Heart right ventricle (tissue), 16 donors: ENCODE results near the gene RFX8. TPM values are rescaled to one million over a fixed set of nuclear protein-coding genes. Genes with fewer than 3 reads are reported as not detected.
A peak's percentile ranks its signal among the peaks of the same experiment; 100 is the strongest.

ENCODE experiments used
- ATAC-seq, 8 donors: fragments of 200-7000 bp; cut with Tn5 transposase; one replicate each; pipeline ENCODE4 v1.9.1; 2020; ENCODE audit warnings: mild to moderate bottlenecking in 8 of 8, moderate library complexity in 8 of 8, moderate number of reproducible peaks in 1 of 8
- DNase-seq, 2 donors: peaks; one replicate each; pipeline ENCODE4 v3.0.0-alpha.2; 2020
- H3K27ac ChIP-seq, 10 donors: fragments of 200-600 bp; sonication (generic) in 2 of 10; one replicate each; pipeline versions ENCODE4 v1.5.0 to v1.8.0; 2020 to 2022; ENCODE audit warnings: mild to moderate bottlenecking in 3 of 10
- H3K27me3 ChIP-seq, 7 donors: fragments of 200-600 bp; one replicate each; pipeline ENCODE4 v1.8.0; 2021 to 2022; ENCODE audit warnings: mild to moderate bottlenecking in 2 of 7
- H3K36me3 ChIP-seq, 9 donors: fragments of 200-600 bp; sonication (generic) in 1 of 9; one replicate each; pipeline versions ENCODE4 v1.5.0 to v1.8.0; 2020 to 2022; ENCODE audit warnings: mild to moderate bottlenecking in 2 of 9
- H3K4me1 ChIP-seq, 9 donors: fragments of 200-600 bp; sonication (generic) in 1 of 9; one replicate each; pipeline versions ENCODE4 v1.5.0 to v1.8.0; 2020 to 2022; ENCODE audit warnings: mild to moderate bottlenecking in 4 of 9
- H3K4me3 ChIP-seq, 10 donors: fragments of 200-600 bp; sonication (generic) in 2 of 10; one replicate each; pipeline versions ENCODE4 v1.5.0 to v1.8.0; 2020 to 2022; ENCODE audit warnings: mild to moderate bottlenecking in 7 of 10, moderate library complexity in 2 of 10
- H3K9me3 ChIP-seq, 11 donors: fragments of 200-600 bp in 10 of 11; sonication (generic) in 2 of 11; one replicate each; pipeline versions ENCODE4 v1.5.0 to v1.8.0; 2013 to 2022; ENCODE audit warnings: mild to moderate bottlenecking in 2 of 11, control low read depth in 1 of 11, moderate library complexity in 1 of 11
- WGBS, 2 donors: extraction: QIAGEN DNeasy Blood & Tissue Kit; methylation state at CpG; one replicate each; pipeline ENCODE4 v1.1.7; 2013; ENCODE audit warnings: inconsistent platforms in 1 of 2; 5-methylcytosine and 5-hydroxymethylcytosine counted together
- intact Hi-C, 10 donors: fragments of 100-400 bp; cut with DNase I; formaldehyde crosslinking; loops; one replicate each; pipeline versions ENCODE4 v1.11.1 to v1.14.2; 2022
- polyA plus RNA-seq, 2 donors: library from polyadenylated mRNA; stranded (reverse); fragments of 200-250 nt; gene quantifications; one replicate each; pipeline ENCODE4 v1.2.3, GENCODE V29; 2013
- total RNA-seq, 10 donors: library from RNA; stranded (reverse); fragmentation: NEBNext Ultra II Directional in 3 of 10; extraction: Animal tissue kit (Norgen Biotek cat#: 25700) in 3 of 10; gene quantifications; one replicate each; pipeline versions ENCODE4 v1.2.1 to v1.2.4, GENCODE V29; 2021 to 2023
- TF ChIP-seq, protein P1 (sequence below), 9 donors: fragments of 200-600 bp; sonication (generic) in 2 of 9; IDR thresholded peaks; one replicate each; pipeline versions ENCODE4 v1.5.0 to v1.8.0; 2021 to 2022; ENCODE audit warnings: antibody characterized with exemption in 9 of 9, mild to moderate bottlenecking in 5 of 9, moderate library complexity in 1 of 9
- donor health status: Arrhythmogenic right ventricular cardiomyopathy.
- donor health status: ischemic (EF 13 %, LVEDD 7.1; RV severe dilation, severe dysfunction).
- donor health status: healthy with polysubstance abuse.
- donor health status: DM: no; HTN: yes; CAD: no.
- donor health status: DM: no; HTN: no; CAD: no.
- donor health status: ischemic (EF 25% LVEDD 6.9; RV normal size, moderate dysfunction).
- donor health status: ischemic (EF 25% LVEDD 5.7; RV mildly dilated, moderate dysfunction).
- donor health status: healthy.
- donor health status: DM: yes; HTN: yes; CAD: no.
- donor health status: Ischemic cardiomyopathy.
- donor health status: ischemic (EF 35%, LVEDD 5.7; RV mildly dilated, moderate dysfunction).
- donor health status: nonischemic (EF 11% LVEDD 7.7; RV severe dilation, severe dysfunction).
- donor health status: DM: yes; HTN: yes; CAD: no.
- donor health status: PGD.
- donor health status: ischemic (EF 29% LVEDD 5.4; RV normal size, mild dysfunction).
- donor health status: nonischemic (EF 23%, LVEDD 6.1; RV moderate dilation, normal function).

Gene RFX8
- total and polyA plus RNA-seq, 12 donors: 0.15 to 0.44 (median 0.16) TPM; not detected in 5

DNA sequence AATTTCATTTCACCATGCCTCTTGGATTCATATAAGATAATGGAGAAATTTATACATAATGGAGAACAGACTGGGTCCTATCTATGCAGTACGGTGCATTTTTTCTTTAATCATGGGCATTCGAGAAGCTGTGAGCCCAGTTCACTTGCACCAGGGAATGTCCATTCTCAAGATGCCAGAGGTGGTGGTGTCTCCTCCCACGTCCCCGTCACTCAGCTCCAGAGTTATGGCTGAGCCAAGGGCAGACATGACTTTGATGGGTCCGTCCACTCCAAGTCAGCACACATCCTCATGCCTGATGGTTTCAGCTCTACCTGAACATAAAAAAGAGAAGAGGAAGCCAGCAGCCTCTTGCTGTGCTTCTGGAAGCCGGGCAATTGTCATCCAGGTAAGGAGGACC lies 45.5 kb downstream of the RFX8 start:
- no peaks in the 10 kb centered on the region for H3K36me3 ChIP-seq
- intact Hi-C loops: loop anchor here in 4 of 10 donors (10.0 kb wide), 3 partner anchors 85 to 405 kb away; partner anchors contain the start of gene MAP4K4 (in 3 of the 4)
- TF ChIP-seq, protein P1, sequence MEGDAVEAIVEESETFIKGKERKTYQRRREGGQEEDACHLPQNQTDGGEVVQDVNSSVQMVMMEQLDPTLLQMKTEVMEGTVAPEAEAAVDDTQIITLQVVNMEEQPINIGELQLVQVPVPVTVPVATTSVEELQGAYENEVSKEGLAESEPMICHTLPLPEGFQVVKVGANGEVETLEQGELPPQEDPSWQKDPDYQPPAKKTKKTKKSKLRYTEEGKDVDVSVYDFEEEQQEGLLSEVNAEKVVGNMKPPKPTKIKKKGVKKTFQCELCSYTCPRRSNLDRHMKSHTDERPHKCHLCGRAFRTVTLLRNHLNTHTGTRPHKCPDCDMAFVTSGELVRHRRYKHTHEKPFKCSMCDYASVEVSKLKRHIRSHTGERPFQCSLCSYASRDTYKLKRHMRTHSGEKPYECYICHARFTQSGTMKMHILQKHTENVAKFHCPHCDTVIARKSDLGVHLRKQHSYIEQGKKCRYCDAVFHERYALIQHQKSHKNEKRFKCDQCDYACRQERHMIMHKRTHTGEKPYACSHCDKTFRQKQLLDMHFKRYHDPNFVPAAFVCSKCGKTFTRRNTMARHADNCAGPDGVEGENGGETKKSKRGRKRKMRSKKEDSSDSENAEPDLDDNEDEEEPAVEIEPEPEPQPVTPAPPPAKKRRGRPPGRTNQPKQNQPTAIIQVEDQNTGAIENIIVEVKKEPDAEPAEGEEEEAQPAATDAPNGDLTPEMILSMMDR (IDR thresholded peaks at IDR 0.05): no peak
- H3K9me3 ChIP-seq: no peaks in the 10 kb centered on the region
- no peak for ATAC-seq
- H3K27me3 ChIP-seq: no peaks in the 10 kb centered on the region
- no peak for DNase-seq
- H3K27ac ChIP-seq: no peak overlapping the region
- H3K4me1 ChIP-seq: peaks cover 0 to 13% (median 8%) of the 10 kb centered on the region in 9 donors
- no peak overlapping the region for H3K4me3 ChIP-seq
- 96 to 97% methylated on average over 6 of the region's 6 CpGs for WGBS, 2 donors

DNA sequence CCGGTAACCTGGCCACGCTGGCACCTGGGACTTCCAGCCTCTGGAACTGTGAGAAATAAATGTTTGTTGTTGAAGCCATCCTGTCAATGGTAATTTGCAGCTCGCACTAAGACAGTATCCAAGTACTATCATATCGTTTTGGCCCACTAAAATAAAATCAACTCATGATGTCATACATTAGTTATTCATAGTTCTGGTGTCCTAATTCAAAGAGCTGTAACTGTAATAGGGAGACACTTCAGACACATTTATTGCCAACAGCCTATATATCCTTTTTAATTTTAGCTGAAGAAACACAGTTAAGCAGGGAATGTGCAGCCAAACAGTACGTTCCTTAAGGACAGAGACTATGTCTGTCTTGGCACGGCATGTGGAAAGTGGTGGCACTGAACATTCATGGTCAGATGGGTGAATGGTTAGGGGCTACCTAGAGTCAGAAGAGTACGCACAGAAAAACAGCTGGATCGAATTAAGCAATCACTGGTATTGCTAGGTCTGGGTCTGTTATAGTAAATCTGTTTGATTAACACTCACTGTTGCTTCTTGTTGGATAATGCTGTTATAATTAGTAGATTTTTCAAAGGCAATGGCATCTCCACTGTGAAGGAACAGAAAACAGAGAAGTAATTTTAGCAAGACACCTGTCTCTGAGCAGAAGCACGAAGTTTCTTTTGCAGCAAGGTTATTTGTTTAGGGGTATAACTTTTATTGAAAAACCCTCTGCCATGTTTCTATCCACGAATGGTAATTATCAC lies 46.3 kb downstream of the RFX8 start:
- TF ChIP-seq, protein P1 (IDR thresholded peaks at IDR 0.05): no peak
- Histone ChIP-seq H3K27me3 (peaks cover 0 to 4% (median 0%) of the 10 kb centered on the region in 7 donors), H3K36me3 (no peaks in the 10 kb centered on the region), H3K27ac (no peak overlapping the region), H3K4me3 (no peak overlapping the region), H3K4me1 (peaks cover 0 to 13% (median 8%) of the 10 kb centered on the region in 9 donors), H3K9me3 (no peaks in the 10 kb centered on the region)
- intact Hi-C loops: loop anchor here in 4 of 10 donors (10.0 kb wide), 3 partner anchors 86 to 406 kb away; partner anchors contain the start of gene MAP4K4 (in 3 of the 4)
- ATAC-seq (peak in 6 of 8 donors; percentile 12 to 80 (median 53)), DNase-seq (no peak)
- whole genome bisulfite sequencing, 2 donors: 51 to 59% methylated on average over 10 of the region's 10 CpGs

DNA sequence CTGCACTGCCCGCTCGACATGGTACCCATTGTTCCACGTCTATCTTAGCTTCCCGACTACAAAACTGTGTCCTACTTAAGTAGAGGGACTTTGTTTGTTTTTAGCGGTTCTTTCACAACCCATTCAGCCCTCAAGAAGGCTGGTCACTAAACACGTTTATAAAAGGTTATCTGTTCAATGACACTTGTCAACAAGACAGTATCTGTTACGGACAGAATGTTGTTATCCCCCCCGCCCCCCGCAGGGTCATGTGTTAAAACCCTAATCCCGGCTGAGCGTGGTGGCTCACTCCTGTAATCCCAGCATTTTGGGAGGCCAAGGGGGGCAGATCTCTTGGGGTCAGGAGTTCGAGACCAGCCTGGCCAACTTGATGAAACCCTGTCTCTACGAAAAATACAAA lies 47.2 kb downstream of the RFX8 start:
- 84 to 92% methylated on average over 13 of the region's 13 CpGs for WGBS, 2 donors
- H3K4me1 ChIP-seq: peaks cover 0 to 13% (median 8%) of the 10 kb centered on the region in 9 donors
- intact Hi-C loops: loop anchor here in 4 of 10 donors (10.0 kb wide), 3 partner anchors 87 to 407 kb away; partner anchors contain the start of gene MAP4K4 (in 3 of the 4)

DNA sequence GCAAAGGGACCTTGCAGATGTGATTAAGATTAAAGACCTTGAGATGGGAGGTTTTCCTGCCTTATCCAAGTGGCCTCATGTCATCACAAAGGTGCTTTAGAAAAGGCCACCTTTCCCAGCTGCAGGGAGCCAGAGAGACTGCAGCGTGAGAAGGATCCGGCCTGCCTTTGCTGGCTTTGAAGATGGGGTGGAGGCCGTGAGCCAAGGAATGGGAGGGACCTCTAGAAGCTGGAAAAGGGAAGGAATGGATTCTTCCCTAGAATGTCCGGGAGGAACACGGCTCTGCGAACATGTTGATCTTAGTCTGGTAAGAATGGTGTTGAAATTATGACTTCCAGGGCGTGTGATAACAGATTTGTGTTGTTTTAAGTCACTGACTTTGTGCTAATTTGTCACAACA lies 47.7 kb downstream of the RFX8 start:
- no peak overlapping the region for H3K27ac ChIP-seq
- DNase-seq (no peak), ATAC-seq (peak in 1 of 8 donors; percentile 16)
- H3K4me1 ChIP-seq: peaks cover 0 to 13% (median 8%) of the 10 kb centered on the region in 9 donors
- H3K4me3 ChIP-seq: no peak overlapping the region
- H3K27me3 ChIP-seq: peaks cover 0 to 6% (median 0%) of the 10 kb centered on the region in 7 donors
- intact Hi-C loops: loop anchor here in 4 of 10 donors (10.0 kb wide), 3 partner anchors 88 to 408 kb away; partner anchors contain the start of gene MAP4K4 (in 3 of the 4)
- TF ChIP-seq, protein P1 (IDR thresholded peaks at IDR 0.05): no peak
- no peaks in the 10 kb centered on the region for H3K9me3 ChIP-seq
- H3K36me3 ChIP-seq: no peaks in the 10 kb centered on the region
- WGBS, 2 donors: 80 to 82% methylated on average over 7 of the region's 7 CpGs

More for the DNA sequence above, 47.2 kb downstream of the RFX8 start:
- TF ChIP-seq, protein P1 (IDR thresholded peaks at IDR 0.05): no peak
- Histone ChIP-seq H3K4me3 (no peak overlapping the region), H3K27me3 (peaks cover 0 to 6% (median 0%) of the 10 kb centered on the region in 7 donors), H3K36me3 (no peaks in the 10 kb centered on the region), H3K27ac (no peak overlapping the region), H3K9me3 (no peaks in the 10 kb centered on the region)
- no peak for ATAC-seq
- no peak for DNase-seq
